Fibroblast of skin of left biceps (primary cell): ENCODE results near the gene KATNB1.

ENCODE experiments used
- DNase-seq, 2 experiments: peaks; one replicate each; pipeline ENCODE4 v3.0.0-alpha.2; 2013; ENCODE audit warnings: low read depth in 2 of 2

KATNB1 gene, protein sequence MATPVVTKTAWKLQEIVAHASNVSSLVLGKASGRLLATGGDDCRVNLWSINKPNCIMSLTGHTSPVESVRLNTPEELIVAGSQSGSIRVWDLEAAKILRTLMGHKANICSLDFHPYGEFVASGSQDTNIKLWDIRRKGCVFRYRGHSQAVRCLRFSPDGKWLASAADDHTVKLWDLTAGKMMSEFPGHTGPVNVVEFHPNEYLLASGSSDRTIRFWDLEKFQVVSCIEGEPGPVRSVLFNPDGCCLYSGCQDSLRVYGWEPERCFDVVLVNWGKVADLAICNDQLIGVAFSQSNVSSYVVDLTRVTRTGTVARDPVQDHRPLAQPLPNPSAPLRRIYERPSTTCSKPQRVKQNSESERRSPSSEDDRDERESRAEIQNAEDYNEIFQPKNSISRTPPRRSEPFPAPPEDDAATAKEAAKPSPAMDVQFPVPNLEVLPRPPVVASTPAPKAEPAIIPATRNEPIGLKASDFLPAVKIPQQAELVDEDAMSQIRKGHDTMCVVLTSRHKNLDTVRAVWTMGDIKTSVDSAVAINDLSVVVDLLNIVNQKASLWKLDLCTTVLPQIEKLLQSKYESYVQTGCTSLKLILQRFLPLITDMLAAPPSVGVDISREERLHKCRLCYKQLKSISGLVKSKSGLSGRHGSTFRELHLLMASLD

GRCh38 chr16:57735755-57736418 lies at the start of gene KATNB1:
KATNB1 (plus strand) TSS chr16:57735770; CDS start chr16:57737244, 1,474 bp downstream.
- DNase-seq: no peak

DNA sequence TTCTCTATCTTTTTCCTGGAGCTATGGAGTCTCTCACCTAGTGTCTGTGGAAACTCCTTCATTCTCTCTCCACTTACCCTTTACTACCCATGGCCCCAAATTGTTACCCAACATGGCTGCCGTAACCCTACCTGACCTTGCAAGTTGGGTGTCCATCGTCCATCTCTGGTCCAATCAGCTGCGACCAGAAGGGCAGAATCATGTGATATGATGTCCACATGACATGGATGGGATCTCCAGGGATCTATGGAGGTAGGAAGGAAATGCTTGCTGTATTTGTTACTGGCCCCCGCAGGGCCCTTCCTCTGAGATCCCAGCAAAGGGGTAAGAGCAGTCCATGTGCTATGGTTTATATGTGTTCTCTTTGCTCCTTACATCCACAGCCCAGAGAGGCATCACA lies 49.0 kb upstream of the KATNB1 start:
- DNase-seq: no peak

DNA sequence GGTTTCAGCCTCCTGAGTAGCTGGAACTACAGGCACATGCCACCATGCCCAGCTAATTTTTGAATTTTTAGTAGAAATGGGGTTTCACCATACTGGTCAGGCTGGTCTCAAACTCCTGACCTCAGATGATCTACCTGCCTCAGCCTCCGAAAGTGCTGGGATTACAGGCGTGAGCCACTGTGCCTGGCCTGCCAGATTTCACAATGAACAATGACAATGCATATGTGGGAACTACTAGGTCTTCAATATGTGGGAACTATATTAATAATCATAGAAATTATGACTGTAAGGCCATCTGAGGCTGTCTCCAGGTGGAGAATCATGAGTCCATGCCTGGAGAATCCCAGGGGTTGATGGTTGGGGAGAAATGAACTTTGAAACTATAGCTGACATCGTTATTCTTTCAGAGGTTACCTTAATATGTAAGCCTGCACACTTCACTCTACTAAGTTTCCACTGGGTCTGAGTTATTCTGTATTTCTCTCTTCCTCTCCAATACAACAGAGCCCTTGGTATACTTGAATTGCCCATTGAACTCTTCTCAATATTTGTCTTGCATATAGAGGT lies 48.1 kb upstream of the KATNB1 start:
- DNase-seq: no peak

- no peak for DNase-seq
These were observed 47.0 kb upstream of the KATNB1 start for GRCh38 chr16:57688487-57688986.

- no peak for DNase-seq
These were observed 46.4 kb upstream of the KATNB1 start for GRCh38 chr16:57688987-57689761.

- no peak for DNase-seq
These were observed 45.6 kb upstream of the KATNB1 start for GRCh38 chr16:57689762-57690558.

DNA sequence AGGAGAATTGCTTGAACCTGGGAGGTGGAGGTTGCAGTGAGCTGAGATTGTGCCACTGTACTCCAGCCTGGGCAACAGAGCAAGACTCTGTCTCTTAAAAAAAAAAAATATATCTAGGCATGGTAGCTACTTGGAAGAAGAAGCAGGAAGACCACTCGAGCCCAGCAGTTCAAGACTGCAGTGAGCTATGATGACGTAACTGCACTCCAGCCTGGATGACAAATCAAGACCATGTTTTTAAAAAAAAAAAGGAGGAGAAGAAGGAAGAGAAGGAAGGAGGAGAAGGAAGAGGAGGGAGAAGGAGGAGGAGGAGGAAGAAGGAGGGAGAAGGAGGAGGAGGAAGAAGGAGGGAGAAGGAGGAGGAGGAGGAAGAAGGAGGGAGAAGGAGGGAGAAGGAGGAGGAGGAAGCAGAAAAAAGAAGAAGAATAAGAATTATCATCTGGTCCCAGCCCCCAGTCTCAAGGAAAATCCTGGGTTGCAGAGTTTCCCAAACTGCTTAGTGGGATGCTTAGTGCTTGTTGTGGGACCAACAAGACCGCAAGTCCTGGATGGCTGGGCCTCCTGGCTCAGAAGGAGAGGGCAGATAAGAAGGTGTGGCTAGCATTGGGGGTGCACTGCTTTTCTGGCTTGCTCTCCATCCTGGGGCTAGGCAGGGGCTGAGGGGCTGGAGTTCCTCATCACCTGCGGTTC lies 44.6 kb upstream of the KATNB1 start:
- no peak for DNase-seq

GRCh38 chr16:57692636-57693035 lies 42.9 kb upstream of the KATNB1 start:
- no peak for DNase-seq

GRCh38 chr16:57693550-57693949 lies 42.0 kb upstream of the KATNB1 start:
- DNase-seq: no peak

DNA sequence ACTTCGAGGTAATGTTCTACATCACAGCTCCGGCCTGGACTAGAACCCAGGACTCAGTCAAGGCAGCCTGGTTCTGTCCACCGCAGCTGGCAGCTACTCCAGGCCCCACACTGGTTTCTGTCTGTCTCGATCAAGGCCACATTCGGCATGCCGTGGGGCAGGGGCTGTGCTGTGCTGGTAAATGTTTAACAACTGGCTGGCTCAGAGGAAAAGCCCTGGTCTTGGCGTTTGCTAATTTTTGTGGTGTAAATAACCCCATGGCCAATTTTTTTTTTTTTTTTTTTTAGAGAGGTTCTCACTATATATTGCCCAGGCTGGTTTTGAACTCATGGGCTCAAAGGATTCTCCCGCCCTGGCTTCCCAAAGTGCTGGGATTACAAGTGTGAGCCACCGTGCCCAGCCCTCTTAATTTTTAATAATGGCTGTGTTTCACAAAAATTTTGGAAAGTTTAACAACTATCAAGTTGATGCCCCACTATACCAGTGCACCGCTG lies 41.3 kb upstream of the KATNB1 start:
- DNase-seq: no peak

DNA sequence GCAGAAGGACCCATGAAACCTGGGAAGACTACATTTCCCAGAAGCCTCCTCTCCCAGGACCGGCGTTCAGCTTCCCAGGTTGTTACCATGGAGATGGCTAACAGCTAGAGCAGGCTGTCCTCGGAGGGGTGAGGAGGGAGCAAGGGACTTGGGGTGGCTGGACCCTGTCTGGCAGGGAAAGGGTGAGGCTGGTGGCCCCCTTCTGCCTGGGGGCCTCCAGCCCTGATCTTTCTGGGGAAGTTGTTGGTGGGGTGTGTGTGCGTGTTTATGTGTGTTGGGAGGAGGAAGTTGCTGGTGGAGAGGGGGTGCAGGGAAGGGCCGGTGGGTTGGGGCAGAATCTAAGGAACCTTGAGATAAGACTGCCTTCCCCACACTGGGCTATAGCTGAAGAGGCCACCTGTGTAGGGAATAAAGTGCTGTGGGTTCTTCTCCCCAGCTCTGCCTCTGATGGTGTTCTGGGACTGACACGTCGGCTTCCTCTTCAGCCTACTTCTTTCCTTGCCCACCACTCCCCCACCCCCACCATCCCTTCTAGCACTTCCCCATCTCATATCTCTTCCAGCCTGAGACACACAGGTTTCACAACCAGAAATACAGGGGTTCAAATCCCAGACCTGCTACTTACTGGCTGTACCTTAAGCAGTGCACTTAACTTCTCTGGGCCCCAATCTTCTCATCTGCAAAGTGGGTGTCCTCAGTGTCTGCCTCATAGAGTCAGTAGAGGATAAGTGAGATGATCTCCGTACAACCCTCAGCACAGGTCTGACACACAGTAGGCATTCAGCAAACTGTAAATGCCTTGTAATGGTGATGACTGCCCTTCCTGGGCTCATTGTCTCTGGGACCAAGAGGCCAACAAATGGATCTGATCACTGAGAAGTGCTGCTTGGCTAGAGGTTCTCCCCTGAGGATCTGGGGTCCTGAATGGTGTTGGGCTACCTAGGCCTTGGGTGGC lies 40.6 kb upstream of the KATNB1 start, which contains the start of gene DRC7:
DRC7 (plus strand) TSS at position 82 of the 955 bp plus-strand sequence. CDS start 3,144 bp downstream, outside the sequence.
- DNase-seq: no peak

- no peak for DNase-seq
These were observed 39.9 kb upstream of the KATNB1 start for GRCh38 chr16:57695680-57696069.

DNA sequence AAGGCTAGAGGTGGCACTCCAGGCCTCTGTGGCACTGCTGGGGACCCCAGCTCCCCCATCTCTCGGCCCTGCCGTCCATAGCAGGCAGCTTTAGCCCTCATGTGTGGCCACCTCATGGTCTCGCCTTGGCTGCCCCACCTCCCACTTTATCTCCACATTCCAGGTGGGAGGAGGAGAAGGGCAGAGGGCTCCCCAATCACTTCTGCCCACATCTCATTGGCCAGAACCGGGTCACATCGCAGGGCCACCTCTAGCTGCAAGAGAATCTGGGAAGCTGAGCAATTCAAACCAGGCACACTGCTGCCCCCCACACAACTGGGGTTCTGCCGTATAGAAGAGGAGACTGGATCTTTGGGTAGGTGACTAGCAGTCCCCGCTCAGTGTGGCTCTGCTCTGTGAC lies 39.3 kb upstream of the KATNB1 start:
- DNase-seq: no peak

GRCh38 chr16:57697896-57698537 lies 37.6 kb upstream of the KATNB1 start:
- DNase-seq: no peak

DNA sequence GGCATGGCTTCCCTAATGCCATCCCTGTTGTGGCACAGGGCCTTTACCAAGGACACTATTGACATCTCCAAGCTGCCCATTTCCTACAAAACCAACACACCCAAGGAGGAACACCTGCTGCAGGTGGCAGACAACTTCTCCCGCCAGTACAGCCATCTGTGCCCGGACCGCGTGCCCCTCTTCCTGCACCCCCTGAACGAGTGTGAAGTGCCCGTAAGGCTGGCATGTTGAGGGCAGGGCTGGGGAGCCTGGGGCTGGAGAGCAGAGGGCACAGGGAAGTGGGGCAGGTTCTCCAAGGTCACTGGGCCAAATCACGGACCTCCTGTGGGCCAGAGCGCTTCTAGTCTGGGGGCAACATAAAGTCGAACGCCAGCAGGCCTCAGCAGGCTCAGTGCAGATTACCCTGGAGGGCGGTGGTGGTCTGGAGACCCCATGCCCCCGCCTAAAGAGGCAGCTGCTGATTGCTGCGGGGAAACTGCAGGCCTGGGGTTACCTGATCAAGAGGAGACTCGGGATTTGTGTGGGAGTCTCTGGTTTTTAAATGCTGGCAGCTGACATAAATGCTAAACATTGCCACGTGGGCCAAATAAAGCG lies 36.7 kb upstream of the KATNB1 start:
- no peak for DNase-seq

GRCh38 chr16:57699481-57699880 lies 36.1 kb upstream of the KATNB1 start:
- no peak for DNase-seq

DNA sequence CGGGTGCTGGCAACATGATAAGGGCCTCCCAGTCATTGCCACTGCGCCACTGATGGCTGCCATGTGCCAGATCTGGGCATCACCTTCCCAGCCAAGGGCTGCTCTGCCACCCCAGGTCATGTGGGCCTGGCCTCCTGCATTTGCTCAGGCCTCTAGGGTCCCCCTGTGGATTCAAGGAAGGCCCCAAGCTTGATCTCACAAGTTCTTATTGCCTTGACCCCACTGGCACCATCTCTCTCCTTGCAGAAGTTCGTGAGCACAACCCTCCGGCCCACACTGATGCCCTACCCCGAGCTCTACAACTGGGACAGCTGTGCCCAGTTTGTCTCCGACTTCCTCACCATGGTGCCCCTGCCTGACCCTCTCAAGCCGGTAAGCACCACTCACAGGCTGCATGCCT lies 35.7 kb upstream of the KATNB1 start:
- DNase-seq: no peak
